Amniotic epithelial cell (primary cell): ENCODE data around the gene ZNF569.
"Not testable (repeated sequence)": the region's sequence is repeated elsewhere in the genome, so short reads cannot be mapped to it uniquely, and the experiment has no call there.

Source experiments
- DNase-seq: peaks from one replicate; pipeline ENCODE4 v3.0.0-alpha.2; 2010; ENCODE audit warnings: low read depth

Gene ZNF569

DNA sequence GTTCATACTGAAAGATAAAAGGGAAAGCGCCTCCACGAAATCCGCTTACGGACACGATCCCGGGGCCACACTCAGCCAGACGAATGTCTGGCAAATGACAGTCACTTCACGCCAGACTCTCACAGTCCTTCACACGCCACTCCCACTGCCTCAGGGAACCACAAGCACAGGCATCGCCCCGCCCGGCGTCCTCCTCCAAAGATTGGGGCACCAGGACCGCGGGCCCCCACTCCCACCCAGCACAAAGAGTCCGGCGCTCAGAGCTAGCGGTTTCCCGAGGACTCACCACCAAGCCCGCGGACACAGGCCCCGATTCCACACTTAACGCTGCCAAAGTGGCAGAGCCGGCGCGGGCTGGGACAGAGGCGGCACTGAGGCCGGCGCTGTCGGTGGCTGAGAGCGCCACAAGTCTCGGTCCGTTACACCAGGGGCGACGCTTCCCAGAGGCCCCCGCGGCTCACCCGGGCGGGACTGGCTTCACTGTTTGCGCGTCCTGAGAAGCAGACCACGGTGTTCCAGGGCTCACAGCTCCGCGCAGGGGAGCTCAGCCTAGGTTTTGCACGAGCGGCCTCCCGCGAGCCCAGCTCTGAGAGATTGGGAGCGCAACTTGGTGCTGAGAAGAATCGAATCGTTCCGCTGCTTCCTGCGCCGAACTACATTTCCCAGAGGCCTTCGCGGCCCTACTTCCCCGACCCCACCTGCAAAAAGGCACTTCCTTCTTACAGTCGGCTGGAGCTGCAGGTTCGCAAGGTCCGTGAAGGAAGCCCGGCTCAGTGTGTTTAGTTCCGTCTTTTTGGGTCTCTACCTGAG, at the start of gene ZNF569:
Gene ZNF569 (minus strand): TSS at position 647 of the 810 bp plus-strand sequence. CDS start 22,523 bp downstream, outside the sequence.
- DNase-seq: peak; percentile 97

GRCh38 chr19:37513397-37513796, 46.2 kb upstream of the ZNF569 start:
- no peak for DNase-seq

DNA sequence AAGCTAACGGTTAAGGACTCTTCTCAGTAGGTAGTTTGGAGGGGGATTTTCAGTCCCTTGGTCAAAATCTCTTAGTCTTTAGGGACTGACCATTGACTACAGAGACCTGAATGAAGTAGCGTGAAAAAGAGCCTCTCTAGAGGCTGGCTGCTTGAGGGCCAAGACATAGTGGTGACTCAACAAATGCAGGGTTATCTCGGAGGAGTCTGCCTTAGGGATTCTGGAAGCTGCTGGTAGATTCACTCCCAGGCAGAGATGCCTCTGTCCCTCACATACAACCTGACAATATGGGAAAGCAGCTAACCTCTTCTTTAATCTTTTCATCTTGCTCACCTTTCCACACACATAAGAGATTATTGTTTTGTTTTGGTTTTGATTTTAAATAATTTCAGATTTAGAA, 44.6 kb upstream of the ZNF569 start:
- no peak for DNase-seq

GRCh38 chr19:37511186-37511585, 43.9 kb upstream of the ZNF569 start:
- DNase-seq: no peak

GRCh38 chr19:37507167-37507464, 39.9 kb upstream of the ZNF569 start:
- no peak for DNase-seq

DNA sequence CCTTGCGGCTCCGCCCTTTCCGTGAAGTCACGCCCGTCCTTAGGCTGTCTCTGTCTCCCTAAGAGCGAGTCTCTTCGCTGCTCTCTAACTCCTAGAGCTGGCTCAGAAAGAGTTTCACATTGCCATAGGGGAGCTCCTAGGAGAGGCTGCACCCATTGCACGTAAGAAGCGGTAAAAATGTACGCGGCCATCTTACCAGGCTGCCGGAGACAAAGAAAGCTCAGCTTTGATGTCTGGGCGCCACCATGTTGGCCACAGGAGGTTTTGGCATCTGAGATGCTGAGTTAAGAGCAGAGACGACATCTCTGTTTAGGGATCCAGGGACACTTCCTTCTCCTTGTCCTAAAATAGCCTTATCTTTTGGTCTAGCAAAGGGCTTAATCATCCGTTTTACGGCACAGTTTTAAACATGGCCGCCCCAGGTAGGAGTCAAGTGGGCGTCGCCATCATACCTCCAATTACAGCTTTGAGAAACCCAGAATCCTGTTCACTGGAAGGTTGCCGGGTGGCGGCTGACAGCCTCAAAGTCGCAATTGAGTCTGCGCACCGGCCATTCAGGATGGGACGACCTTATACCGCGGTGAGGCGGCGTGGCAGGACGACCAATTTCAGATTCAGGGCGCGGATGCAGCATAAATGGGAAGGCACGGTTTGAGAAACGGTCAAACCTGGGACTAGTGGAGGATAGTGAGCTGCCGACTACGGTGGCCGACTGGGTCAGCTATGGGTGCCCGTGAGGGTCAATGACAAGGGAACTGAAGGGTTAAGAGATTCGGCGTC, 39.3 kb upstream of the ZNF569 start, which contains the start of gene ZNF793:
Gene ZNF793 (plus strand): TSS at position 553 of the 780 bp plus-strand sequence. CDS start 16,501 bp downstream, outside the sequence.
- DNase-seq: peak; percentile 84

DNA sequence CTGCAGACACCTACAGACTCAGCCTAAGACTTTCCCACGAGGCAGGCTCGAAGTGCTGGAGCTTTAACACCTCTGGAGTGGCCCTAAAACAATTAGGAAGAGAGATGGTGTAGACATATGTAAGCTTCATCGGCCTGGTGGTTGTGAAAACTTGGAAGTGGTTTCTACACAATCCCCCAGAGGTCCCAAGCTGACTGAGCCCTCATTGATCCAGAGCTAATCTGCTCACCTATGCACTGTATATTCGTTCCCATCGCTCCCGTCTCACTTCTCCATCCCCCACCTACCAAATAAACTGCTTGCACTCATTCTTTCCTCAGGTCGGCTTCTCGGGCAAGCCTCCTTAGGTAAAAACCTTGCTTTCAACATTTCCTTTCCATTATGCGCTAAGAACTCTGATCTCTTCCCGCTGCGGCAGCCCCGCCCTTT, 38.7 kb upstream of the ZNF569 start:
- no peak for DNase-seq

DNA sequence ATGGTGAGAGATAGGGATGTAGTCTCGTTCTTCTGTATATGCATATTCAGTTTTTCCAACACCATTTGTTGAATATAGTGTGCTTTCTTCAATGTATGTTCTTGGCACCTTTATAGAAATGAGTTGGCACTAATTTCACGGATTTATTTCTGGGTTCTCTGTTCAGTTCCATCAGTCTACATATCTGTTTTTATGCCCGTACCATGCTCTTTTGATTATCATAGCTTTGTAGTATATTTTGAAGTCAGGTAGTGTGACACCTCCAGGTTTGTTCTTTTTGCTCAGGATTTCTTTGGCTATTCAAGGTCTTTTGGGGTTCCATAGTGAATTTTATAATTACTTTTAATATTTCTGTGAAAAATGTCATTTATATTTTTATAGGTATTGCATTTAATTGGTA, 25.0 kb upstream of the ZNF569 start:
- DNase-seq: no peak

GRCh38 chr19:37484406-37485168, 17.3 kb upstream of the ZNF569 start:
- no peak for DNase-seq

DNA sequence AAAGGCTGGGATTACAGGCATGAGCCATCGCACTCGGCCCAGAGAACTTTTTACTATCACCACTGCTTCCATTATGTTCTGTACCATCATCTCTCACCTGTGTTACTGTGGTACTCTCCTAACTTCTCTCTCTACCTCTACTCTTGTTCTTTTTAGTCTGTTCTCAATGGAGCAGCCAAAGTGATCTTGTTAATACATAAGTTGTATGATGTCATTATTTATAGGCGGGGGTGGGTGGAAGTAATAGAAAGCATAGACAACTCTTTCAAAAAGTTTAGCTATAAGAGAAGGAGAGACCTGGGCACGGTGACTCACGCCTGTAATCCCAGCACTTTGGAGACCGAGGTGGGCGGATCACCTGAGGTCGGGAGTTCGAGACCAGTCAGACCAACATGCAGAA, 4.9 kb upstream of the ZNF569 start:
- no peak for DNase-seq

DNA sequence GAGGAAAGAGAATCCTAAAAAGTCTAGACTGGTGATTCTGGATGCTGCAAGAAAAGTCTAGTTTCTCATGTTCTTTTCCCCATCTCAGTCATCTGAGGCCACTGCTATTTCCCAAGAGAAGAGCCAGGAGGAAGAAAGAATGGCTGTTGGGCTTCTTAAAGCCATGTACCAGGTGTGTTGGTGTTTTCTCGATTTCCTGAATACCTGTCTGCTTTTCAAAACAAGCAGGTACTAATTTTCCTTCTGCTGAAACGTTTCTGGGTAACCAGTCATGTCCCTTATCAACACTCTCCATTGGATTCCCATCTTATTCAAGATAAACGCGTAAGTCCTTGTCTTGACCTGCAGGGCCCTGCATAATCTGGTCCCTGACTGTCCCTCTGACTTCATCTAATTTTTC, 3.0 kb upstream of the ZNF569 start:
- no peak for DNase-seq

GRCh38 chr19:37468961-37469777, 1.9 kb upstream of the ZNF569 start, which contains the start of gene ZNF570:
Gene ZNF570, plus strand, starts transcription at chr19:37469356. Its CDS starts 999 bp downstream, at chr19:37470355.
- peak; percentile 89 for DNase-seq

DNA sequence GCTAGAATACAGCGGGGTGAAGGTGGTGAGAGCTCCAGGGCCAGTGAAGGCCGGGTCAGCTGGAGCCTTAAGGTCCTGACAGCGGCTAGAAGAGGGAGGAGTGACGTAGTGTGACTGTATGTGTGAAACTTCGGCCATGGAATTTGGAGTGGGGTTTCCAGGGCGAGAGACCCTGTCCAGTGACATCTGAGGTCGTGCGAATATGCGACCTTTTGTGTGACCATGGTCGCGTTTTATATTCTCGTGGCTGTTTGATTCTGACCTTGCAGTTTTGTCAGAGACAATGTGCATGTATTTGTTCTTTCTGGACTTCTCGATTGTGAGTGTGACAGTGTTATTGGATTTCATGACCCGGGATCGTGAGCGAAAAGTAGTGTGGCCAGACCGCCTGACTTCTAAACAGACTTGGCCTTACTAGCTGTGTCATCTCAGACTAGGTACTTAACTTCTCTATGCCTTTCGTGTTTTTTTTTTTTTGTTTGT, 405 bp upstream of the ZNF569 start:
- no peak for DNase-seq

- DNase-seq: peak; percentile 42
Measured at GRCh38 chr19:37466277-37466797, 907 bp downstream of the ZNF569 start.

DNA sequence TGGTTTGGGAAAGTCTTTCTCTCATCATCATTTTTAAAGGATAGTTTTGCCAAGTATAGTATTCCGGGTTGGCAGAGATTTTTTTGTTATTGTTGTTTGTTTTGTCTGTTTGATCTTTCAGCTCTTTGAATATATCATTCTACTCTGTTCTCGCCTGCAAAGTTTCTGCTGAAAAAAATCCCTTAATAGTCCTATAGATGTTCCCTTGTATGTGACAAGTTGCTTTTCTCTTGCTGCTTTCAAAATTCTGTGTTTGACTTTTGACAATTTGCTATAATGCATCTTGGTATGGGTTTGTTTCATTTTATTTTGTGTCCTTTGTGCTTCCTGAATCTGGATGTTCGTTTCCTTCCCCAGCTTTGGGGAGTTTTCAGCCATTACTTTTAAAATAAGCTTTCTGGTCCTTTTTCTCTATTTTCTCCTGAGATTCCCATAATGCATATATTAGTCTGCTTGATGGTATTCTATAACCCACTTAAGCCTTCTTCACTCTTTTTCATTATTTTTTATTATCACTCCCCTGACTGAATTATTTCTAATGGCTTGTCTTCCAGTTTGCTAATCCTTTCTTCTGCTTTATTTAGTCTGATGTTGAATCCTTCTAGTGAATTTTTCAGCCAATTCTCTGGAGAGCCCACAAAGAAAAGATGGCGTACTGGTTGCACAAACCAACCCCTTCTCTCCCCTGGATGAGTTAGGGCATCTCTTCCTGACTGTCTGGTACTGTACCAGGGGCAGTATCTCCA, 14.6 kb downstream of the ZNF569 start:
- no peak for DNase-seq

DNA sequence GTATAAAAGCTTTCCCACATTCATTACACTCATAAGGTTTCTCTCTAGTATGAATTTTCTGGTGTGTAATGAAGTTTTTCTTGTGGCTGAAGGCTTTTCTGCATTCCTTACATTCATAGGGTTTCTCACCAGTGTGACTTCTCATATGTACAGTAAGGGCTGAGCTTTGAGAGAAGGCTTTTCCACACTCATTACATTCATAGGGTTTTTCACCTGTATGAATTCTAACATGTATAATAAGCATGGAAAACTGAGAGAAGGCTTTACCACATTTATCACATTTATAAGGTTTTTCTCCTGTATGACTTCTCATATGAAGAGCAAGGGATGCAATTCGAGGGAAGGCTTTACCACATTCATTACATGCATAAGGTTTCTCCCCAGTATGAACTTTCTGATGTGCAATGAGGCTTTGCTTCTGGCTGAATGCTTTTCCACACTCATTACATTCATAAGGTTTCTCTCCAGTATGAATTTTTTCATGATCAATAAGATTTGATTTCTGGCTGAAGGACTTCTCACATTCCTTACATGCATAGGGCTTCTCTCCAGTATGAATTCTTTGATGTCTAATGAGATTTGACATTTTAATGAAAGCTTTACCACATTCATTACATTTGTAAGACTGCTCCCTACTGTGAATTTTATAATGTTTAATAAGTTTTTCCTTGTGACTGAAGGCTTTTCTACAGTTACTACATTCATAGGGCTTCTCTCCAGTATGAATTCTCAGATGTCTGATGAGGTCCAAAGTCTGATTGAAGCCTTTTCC, 53.7 kb downstream of the ZNF569 start:
- peak; percentile 12 for DNase-seq

DNA sequence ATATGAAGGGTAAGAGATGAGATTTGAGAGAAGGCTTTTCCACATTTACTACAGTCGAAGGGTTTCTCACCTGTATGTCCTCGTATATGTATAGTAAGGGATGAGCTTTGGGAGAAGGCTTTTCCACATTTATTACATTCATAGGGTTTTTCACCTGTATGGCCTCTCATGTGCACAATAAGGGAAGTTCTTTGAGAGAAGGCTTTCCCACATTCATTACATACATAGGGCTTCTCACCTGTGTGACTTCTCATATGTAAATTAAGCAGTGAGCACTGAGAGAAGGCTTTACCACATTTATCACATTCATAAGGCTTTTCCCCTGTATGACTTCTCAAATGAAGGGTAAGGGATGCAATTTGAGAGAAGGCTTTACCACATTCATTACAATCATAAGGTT, 54.5 kb downstream of the ZNF569 start:
- no peak for DNase-seq

- not testable (repeated sequence) for DNase-seq
Measured at GRCh38 chr19:37406140-37406846, 61.0 kb downstream of the ZNF569 start.

- DNase-seq: no peak
Measured at GRCh38 chr19:37403403-37403802, 63.8 kb downstream of the ZNF569 start.
